SK-MEL-5 (cell line): ENCODE measurements around the gene IL5RA. TPM values are rescaled to one million over a fixed set of nuclear protein-coding genes. Genes with fewer than 3 reads are reported as not detected.
A peak's percentile ranks its signal among the peaks of the same experiment; 100 is the strongest.

ENCODE experiments used
- DNase-seq: peaks from one replicate; pipeline ENCODE4 v3.0.0-alpha.2; 2016; ENCODE audit warnings: low read depth, low spot score
- in situ Hi-C: cut with HindIII; loops from 2 replicates; pipeline ENCODE4 v1.10.0; 2016; ENCODE audit warnings: low sequenced_read_pairs, high pct_unique_total_duplicates, low pct_unique_long_range_greater_than_20kb
- total RNA-seq: library from RNA; depleted of rRNA; stranded (reverse); fragments of >200 nt; shearing (Covaris generic); gene quantifications from 2 replicates; pipeline ENCODE4 v1.2.3, GENCODE V29; 2014

Gene IL5RA
- total RNA-seq, 1 experiment from 2014 or later, result not detected

DNA sequence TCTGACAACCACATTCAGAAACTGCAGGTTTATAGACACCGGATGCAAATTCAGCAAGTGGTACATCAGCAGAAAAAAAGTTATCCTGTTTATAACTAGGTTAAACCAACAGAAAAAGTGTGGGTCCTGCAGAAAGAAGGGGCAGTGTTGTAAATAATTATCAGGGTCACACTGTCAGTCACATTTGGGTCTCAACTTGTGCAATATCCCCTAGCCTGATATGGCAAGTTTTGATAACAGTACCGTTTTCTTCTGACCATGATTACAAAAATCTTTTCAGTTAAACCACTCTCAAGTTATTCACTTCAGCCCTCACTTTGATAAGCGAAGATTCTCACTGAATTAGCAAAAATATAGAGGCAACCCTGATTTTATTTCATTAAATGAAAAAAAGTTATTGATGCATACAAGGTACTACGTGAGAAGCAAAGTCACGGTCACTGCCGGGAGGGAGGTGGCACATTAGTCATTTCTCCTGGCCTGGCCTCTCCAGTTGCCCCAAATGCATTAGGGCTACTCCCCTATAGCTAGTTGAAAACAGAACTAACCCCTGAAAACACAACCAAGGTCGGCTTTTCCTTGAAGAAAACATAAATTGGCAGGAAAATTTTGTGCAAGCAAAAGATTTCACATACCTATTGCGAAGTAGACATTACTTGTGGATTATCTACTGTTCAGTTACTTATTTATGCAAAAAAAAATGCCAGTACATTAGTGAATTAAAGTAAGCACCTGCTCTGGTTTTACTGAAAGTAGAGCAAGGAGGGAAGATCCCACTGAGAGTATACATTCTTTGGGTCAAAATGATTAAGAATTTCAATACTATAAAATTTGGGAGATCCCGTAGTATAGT lies 28.6 kb downstream of the IL5RA start:
- DNase-seq, result no peak
- in situ Hi-C loops, result no loop called here

DNA sequence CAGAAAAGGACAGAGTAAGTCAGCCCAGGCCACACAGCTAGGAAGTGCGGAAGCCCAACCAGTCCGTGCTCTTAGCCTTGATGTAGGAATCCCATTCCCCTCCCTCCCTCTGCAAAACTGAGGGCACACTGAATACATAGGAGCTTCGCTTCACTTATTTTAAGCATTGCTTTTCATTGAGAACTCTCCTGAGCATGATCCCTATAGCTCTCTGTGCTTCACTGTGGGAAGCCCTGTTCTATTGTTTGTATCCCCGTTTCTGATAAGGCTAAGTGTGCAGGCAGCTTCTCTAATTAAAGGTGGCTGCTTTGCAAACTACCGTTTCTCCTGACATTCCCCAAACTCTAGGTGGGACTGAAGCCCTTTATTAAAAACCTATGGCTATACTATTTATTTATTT lies 29.9 kb downstream of the IL5RA start:
- DNase-seq, result no peak
- in situ Hi-C loops, result no loop called here

DNA sequence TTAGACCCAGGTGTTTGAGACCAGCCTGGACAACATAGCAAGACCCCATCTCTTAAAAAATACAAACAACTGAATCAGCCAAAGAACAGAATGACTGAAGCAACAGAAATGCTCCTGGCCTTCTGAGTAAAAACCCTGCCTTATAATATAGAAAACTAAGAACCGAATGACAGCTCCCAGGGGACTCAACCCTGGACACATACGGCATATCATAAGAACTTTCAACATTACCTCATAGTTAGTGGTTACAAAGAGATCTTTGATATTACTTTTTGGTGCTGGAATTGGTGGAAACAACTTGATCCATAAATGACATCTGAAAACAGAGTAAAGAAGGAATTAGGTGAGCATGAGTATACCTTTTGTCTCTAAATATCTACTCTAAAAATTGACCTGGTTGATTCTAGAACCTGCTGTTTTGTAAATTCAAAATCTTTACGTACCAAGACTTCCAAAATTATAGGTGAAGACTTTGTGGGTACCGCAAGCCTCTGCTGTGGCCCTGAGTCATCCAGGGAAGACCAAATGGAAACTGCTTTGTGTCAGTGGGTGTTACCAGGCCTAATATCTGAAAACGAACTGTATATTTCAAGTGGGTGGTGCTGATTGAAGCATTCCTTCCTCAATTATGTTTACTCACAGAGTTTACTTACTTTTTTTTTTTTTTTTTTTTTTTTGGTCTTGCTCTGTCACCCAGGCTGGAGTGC lies 35.5 kb downstream of the IL5RA start:
- in situ Hi-C loops, result no loop called here
- peak; percentile 54 for DNase-seq

DNA sequence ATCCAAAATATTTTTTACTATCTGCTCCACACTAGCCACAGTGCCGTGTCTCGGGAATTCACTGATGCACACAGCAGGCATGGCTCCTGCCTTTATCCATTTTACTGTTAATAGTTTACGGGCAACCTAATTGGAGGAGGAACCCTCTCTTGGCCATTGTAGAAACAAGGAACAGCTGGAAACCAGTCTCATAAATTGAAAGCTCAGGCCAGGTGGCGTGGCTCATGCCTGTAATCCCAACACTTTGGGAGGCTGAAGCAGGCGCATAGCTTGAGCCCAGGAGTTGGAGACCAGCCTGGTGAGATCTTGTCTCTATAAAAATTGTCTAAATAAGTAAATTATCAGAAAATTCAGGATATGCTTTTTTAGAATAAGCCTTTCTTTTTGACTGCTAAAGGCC lies 39.0 kb downstream of the IL5RA start:
- DNase-seq, result no peak
- in situ Hi-C loops, result no loop called here

DNA sequence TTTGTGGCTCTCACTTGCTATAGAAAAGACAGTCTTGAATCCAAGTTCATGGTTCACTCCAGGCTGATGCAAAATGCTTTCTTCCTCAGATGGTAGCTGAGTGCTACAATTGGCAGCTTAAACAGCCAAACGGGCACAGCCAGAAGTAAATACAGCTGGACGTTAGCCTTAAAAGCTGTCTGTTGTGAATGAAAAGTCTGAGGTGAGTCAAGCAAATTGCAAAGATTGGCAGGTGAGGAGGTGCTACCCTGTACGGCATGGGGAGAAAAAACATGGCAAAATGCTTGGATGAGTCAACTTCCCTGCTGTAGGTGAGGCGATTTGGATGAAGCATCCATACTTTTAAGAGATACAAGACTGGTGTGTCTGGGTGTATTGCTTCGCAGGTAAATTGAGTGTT lies 40.5 kb downstream of the IL5RA start:
- no peak for DNase-seq
- in situ Hi-C loops, result no loop called here

DNA sequence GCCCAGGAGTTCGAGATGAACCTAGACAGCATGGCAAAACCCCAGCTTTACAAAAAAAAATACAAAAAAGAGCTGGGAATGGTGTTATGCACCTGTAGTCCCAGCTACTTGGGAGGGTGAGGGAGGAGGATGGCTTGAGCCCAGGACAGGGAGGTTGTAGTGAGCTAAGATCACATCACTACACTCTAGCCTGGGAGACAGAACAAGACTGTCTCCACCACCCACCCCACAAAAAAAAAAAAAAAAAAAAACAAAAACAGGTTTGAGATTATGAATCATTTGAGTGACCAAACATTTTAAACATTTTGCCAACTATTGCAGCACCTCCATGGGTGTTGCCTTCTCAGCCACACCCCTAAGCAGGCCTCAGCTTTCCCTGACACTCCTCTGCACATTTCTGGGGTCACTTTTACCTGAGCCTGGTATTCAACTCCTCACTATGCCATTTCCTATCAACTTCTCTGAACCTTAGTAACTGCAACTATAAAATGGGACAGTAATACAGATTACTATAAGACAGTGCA lies 41.8 kb downstream of the IL5RA start:
- no peak for DNase-seq
- in situ Hi-C loops, result no loop called here

DNA sequence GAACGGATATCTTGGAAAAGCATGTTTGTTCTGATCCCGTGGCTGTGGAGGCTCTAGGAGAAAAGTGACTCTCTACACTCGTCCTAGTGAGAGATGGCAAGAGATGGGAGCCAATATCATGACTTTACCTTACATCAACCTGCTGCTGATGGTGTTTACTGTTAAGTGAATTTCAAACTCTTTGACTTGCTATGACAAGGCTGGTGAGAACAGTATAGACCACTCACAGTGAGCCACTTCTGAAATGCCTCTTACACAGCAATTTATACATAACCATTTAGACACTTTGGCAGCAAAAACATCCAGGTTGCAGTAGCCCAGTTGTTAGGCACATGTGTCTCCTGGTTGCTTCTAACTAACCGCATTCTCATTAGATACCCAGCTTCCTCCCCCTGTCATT lies 43.3 kb downstream of the IL5RA start:
- no peak for DNase-seq
- in situ Hi-C loops, result no loop called here

DNA sequence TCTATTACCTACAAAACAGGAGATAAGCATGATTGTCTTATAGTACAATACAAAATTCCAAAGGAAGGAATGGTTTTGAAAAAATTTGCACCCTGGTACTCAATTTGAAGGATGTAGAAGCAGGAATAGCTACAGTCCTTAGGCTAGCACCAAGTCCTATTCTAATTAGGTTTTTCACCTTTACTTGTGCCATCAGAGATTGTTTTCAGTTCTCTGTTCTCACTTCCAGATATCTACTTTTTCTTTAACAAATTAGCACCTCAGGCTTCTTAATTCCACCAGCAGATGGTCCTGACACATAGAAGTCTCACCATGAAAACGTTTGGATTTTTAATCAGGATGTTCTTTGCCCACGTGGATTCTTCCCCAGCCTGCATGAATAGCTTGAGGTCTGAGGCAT lies 43.8 kb downstream of the IL5RA start:
- DNase-seq, result no peak
- in situ Hi-C loops, result no loop called here

DNA sequence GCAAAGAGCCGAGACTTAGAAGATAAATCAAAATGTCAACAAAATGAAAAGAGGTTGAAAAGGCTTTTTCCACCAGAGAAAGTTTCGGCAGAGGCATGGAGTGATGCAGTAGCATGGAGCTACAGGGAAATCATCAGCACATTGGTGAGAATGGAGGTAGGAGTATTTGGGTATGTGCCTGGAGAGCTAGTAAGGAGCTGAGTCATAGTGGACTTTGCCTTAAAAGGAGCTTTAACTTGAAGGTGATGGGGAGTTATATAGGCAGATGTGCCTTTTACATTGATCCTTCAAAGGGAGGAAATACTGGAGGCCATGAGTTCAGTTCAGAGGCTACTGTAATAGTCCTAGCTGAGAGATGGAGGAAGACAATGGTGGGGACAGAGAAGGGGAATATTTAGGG lies 44.3 kb downstream of the IL5RA start:
- in situ Hi-C loops, result no loop called here
- no peak for DNase-seq

DNA sequence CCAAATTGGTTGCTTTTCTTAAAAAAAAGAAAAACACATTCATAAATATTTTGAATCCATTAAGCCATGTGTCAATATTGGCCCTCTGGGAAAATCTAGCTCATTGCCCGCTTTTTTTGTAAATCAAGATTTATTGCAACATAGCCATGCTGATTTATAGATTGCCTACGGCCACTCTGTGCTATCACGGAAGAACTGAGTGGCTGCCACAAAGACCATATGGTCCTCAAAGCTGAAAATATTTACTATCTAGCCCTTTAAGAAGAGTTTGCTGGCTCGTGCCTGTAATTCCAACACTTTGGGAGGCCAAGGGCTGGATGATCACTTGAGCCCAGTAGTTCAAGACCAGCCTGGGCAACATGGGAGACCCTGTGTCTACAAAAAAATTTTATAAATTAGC lies 45.9 kb downstream of the IL5RA start:
- in situ Hi-C loops, result no loop called here
- no peak for DNase-seq

DNA sequence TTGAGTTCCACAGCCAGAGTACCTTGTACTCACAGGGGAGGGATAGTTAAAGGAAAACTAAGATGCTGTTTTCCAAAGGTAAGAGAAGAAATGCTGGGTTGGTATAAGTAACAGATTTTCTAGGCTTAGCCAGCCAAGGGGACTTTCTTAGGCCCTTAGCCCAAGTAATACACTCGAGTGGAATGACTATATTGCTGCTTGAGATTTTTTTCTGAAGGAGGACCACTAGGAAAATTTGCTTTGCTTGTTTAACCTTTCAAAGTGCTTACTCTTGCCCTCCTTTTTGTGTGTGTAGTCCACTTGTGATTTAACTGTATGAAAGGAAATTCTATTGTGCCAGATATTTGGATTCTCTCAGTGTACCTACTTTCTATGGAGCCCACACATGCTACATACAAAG lies 50.5 kb downstream of the IL5RA start:
- in situ Hi-C loops, result no loop called here
- DNase-seq, result no peak

DNA sequence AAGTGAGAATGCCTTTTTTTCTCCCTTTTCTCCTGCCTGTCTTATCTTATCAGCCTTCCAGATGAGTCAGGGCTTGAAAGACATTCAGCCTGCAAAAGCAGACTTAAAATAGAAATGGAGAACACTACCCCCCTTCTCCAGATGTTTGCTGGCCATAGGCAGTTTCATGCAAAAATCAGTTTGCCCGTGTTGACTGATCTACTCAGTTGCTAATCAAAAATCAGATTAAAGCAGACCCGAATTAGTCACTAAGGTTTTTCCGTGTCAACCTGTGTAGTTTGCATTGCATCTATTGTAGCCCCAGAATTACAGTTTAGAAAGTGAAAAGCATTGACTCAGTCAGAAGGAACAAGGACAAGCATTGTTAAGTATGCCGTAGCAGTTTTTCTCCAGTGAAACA lies 56.2 kb downstream of the IL5RA start:
- DNase-seq, result peak; percentile 64
- in situ Hi-C loops, result no loop called here

DNA sequence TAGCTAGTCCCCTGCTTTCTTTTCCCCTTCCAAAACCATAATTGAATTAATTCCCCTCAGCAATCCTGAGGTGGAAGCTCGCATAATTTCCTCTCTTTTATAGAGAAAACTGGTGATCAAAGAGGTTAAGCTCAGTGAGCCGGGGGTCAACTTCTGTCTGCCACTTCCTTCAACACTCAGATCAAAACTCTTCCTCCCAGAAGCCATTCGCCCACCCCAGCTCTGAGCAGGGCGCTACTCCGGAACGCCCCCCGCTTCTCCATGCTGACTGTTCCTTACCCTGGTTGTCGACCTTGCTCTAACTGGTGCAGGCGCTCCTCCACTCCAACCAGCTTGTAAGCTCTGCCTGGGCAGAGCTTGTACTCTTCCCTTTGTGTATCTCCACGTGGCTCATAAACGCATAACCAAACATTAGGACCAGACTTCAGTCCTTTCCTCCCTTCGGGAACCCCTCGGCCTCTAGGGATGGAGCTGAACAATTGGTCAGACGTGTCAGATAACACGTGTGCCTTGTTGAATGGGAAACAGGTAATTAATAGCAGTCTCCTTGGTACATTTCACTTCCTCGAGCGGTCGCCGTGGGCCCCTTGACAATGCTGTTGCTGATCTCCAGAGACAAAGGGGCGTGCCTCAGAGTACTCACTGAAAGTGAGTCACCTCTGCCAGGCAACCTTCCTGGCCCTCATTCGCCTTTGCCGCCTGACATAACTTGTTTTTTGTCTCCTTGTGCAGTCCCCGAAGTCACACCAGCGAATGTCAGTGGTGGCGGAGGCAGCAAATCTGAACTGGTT lies 71.8 kb downstream of the IL5RA start:
- in situ Hi-C loops, result no loop called here
- DNase-seq, result no peak

DNA sequence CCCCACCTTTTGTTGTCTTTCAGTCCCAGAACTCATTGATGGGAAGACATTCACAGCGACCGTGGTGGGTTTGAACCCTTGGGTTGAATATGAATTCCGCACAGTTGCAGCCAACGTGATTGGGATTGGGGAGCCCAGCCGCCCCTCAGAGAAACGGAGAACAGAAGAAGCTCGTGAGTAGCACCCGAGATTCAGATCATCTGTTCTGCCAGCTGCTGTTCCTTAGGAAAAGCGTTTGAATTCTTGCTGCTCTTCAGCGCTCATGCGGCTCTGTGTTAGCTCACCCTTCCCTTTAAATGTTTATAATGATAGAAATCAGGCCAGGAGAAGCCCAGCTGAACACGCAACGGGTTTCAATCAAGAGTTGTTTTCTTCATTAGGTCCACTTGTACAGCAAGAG lies 73.0 kb downstream of the IL5RA start:
- DNase-seq, result no peak
- in situ Hi-C loops, result no loop called here

DNA sequence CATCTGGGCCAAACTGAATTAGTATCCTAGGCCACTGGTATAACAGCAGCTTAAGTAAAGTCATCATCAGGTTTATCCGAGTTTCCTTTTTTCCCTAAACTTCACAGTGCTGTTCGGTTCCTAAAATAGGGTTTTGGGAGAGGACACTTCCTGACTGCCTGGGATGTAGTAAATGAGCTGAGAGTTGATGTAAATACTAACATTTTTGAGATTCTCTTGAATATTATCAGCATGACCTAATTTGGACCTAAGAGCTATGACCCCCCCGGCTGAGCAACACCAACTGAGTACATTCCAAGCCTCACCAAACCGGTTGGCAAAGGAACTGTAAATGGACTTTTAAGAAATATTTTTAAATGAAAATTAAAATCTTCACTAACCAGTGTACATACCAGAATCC lies 78.8 kb downstream of the IL5RA start:
- in situ Hi-C loops, result no loop called here
- DNase-seq, result no peak

DNA sequence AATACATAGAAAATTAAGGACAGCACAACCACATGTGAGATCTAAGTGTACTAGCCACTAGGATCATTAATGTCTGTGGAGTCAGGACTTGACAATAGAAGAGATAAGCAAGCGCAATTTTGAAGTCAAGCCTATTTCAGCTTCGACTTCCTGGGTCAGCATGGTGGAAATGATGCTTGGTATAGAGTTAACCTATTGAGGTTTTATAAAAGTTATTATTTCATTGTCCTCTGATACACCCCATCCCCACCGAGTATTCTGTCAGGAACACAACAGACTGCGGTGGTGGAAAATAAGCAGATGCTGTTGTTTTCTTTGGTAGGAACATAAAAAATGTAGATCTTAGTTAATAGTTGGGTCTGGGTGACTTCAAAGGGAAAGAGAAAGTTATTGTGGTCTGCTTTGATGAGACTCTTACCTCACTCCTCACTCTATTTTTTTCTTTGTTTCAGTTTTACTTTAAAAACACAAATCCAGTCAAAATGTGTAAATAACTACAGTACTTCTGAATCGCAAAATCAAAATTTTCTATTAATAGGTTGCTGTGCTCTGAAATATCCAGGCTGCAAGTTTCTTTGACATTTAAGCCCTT lies 82.1 kb downstream of the IL5RA start:
- in situ Hi-C loops, result no loop called here
- DNase-seq, result no peak

DNA sequence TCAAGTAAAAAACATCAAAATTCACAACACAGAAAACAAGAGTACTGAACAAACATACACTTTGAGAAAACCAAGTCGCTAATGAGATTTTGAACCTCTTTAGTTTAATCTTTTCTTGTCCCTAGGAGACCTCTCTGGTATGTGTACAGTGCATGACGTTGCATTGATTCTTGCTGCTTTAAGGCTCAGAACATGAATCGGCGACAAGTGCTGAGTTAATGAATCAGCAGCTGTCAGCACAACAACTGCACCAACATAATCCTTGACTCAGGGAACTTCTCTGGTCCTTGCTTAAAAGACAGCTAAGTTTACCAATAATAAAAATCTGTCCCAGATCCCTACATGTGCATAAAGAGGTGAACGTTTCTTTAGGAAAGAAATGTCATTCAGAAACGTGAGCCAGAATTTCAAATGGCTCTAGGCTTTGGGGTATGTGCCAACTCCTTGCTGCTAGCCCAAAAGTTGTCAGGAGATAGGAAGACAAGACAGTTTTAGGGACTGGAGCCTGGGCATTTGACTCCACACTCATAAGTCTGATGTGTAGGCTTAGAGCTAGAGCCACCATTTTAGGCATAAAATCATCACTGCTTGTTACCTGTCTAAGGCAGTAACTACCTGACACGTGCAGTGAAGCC lies 86.9 kb downstream of the IL5RA start:
- in situ Hi-C loops, result no loop called here
- DNase-seq, result no peak
